Measurements from ENCODE around the gene USP22. TPM values are rescaled to one million over a fixed set of nuclear protein-coding genes. Genes with fewer than 3 reads are reported as not detected.

Gene USP22
- total RNA-seq, 2 donors from 2014 or later: 379 to 396 TPM

- no peak for TF ChIP-seq CTCF (conservative IDR thresholded peaks at IDR 0.05)
- Histone ChIP-seq H3K9me3 (ENCODE audit: control insufficient read depth, low read length) (no peaks in the 10 kb centered on the region), H3K4me1 (ENCODE audit: control insufficient read depth, insufficient read depth, low read length) (peaks cover 5% of the 10 kb centered on the region), H3K27ac (ENCODE audit: low read depth, low read length) (no peak overlapping the region), H3K36me3 (ENCODE audit: control insufficient read depth, insufficient read depth, low read length) (peaks cover 98% of the 10 kb centered on the region), H3K27me3 (ENCODE audit: control insufficient read depth, insufficient read depth, low read length, poor library complexity, severe bottlenecking) (no peaks in the 10 kb centered on the region), H3K9ac (ENCODE audit: extremely low read depth, low read length, poor library complexity, severe bottlenecking) (no peak overlapping the region), H3K4me3 (ENCODE audit: low read length) (no peak overlapping the region)
- Mint-ChIP-seq H3K27ac (peak overlapping the region; percentile 68), H3K27me3 (ENCODE audit: insufficient read depth) (no peaks in the 10 kb centered on the region), H3K36me3 (ENCODE audit: low read depth) (peaks cover 95% of the 10 kb centered on the region), H3K4me3 (no peak overlapping the region), H3K4me1 (peaks cover 6% of the 10 kb centered on the region), H3K9me3 (no peaks in the 10 kb centered on the region)
- DNase-seq: no peak
- WGBS, 2 experiments (ENCODE audit: insufficient coverage in 1 of 2, insufficient read length in 1 of 2): 94% methylated on average over 9 to 11 of the region's 11 CpGs
These were observed 28.3 kb downstream of the USP22 start for GRCh38 chr17:21014498-21014897.

GRCh38 chr17:21013983-21014382 lies 28.8 kb downstream of the USP22 start:
- peak overlapping the region; percentile 68 for H3K27ac Mint-ChIP-seq
- DNase-seq: no peak
- TF ChIP-seq CTCF (conservative IDR thresholded peaks at IDR 0.05): no peak
- no peak overlapping the region for H3K4me3 ChIP-seq (ENCODE audit: low read length)
- no peak overlapping the region for H3K27ac ChIP-seq (ENCODE audit: low read depth, low read length)
- peaks cover 6% of the 10 kb centered on the region for H3K4me1 Mint-ChIP-seq
- no peaks in the 10 kb centered on the region for H3K9me3 Mint-ChIP-seq
- peaks cover 5% of the 10 kb centered on the region for H3K4me1 ChIP-seq (ENCODE audit: control insufficient read depth, insufficient read depth, low read length)
- no peaks in the 10 kb centered on the region for H3K9me3 ChIP-seq (ENCODE audit: control insufficient read depth, low read length)
- WGBS, 2 experiments (ENCODE audit: insufficient coverage in 1 of 2, insufficient read length in 1 of 2): 96 to 97% methylated on average over 3 to 9 of the region's 9 CpGs
- H3K4me3 Mint-ChIP-seq: no peak overlapping the region
- no peak overlapping the region for H3K9ac ChIP-seq (ENCODE audit: extremely low read depth, low read length, poor library complexity, severe bottlenecking)
- H3K27me3 ChIP-seq (ENCODE audit: control insufficient read depth, insufficient read depth, low read length, poor library complexity, severe bottlenecking): no peaks in the 10 kb centered on the region
- peaks cover 95% of the 10 kb centered on the region for H3K36me3 Mint-ChIP-seq (ENCODE audit: low read depth)
- no peaks in the 10 kb centered on the region for H3K27me3 Mint-ChIP-seq (ENCODE audit: insufficient read depth)
- H3K36me3 ChIP-seq (ENCODE audit: control insufficient read depth, insufficient read depth, low read length): peaks cover 98% of the 10 kb centered on the region

GRCh38 chr17:21012736-21013135 lies 30.1 kb downstream of the USP22 start:
- Mint-ChIP-seq H3K9me3 (no peaks in the 10 kb centered on the region), H3K4me3 (no peak overlapping the region), H3K36me3 (ENCODE audit: low read depth) (peaks cover 95% of the 10 kb centered on the region), H3K4me1 (peaks cover 4% of the 10 kb centered on the region), H3K27me3 (ENCODE audit: insufficient read depth) (no peaks in the 10 kb centered on the region), H3K27ac (peak overlapping the region; percentile 31)
- no peak for TF ChIP-seq CTCF (conservative IDR thresholded peaks at IDR 0.05)
- Histone ChIP-seq H3K27ac (ENCODE audit: low read depth, low read length) (no peak overlapping the region), H3K27me3 (ENCODE audit: control insufficient read depth, insufficient read depth, low read length, poor library complexity, severe bottlenecking) (no peaks in the 10 kb centered on the region), H3K4me1 (ENCODE audit: control insufficient read depth, insufficient read depth, low read length) (no peaks in the 10 kb centered on the region), H3K9me3 (ENCODE audit: control insufficient read depth, low read length) (no peaks in the 10 kb centered on the region), H3K36me3 (ENCODE audit: control insufficient read depth, insufficient read depth, low read length) (peaks cover 98% of the 10 kb centered on the region), H3K9ac (ENCODE audit: extremely low read depth, low read length, poor library complexity, severe bottlenecking) (no peak overlapping the region), H3K4me3 (ENCODE audit: low read length) (no peak overlapping the region)
- DNase-seq: no peak
- WGBS, 2 experiments (ENCODE audit: insufficient coverage in 1 of 2, insufficient read length in 1 of 2): 97% methylated on average over 5 to 8 of the region's 8 CpGs
